ENCODE results near the gene SEZ6L2.
"Not testable (repeated sequence)": the region's sequence is repeated elsewhere in the genome, so short reads cannot be mapped to it uniquely, and the experiment has no call there.

SEZ6L2 gene

DNA sequence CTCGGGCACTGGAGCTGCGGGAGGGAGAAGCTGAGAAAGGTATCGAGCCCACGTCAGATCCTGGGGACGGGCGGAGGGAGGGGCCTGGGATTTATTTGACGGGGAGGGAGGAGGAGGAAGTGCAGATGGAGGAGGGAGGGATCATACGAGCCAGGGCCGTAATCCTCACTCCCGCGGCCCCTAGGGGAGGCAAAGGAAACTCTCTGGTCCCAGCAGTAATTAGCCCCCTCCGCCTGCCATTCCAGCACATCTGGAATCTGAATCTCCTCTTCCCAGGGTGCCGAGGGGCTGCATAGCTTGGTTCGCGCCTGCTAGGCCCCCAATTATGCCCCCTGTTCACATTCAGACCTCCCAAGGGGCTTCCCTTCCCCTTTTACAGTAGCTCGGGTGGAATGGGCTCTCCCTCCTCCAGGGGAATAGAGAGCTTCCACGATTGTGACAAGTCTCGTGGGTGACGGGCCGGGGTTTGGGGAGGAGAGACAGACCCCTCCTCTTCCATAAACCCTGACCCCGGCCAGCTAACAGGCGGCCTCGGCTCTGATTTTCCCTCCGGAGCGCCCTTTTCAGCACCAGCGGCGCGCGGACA is at the start of gene SEZ6L2:
Gene SEZ6L2, minus strand, starts transcription at position 35 of the 586 bp plus-strand sequence. CDS start 531 bp downstream, outside the sequence.
- DNase-seq = peak in 50 of 56 donors; percentile 28 to 88 (median 71)

DNA sequence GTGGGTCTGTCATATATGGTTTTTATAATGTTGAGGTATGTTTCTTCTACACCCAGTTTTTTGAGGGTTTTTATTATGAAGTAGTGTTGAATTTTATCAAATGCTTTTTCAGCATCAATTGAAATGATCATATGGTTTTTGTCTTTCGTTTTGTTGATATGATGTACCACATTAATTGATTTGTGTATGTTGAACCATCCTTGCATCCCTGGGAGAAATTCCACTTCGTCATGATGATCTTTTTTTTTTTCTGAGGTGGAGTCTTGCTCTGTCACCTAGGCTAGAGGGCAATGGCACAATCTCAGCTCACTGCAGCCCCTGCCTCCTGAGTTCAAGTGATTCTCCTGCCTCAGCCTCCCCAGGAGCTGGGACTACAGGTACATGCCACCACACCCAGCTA is 48.5 kb upstream of the SEZ6L2 start:
- no peak for DNase-seq

DNA sequence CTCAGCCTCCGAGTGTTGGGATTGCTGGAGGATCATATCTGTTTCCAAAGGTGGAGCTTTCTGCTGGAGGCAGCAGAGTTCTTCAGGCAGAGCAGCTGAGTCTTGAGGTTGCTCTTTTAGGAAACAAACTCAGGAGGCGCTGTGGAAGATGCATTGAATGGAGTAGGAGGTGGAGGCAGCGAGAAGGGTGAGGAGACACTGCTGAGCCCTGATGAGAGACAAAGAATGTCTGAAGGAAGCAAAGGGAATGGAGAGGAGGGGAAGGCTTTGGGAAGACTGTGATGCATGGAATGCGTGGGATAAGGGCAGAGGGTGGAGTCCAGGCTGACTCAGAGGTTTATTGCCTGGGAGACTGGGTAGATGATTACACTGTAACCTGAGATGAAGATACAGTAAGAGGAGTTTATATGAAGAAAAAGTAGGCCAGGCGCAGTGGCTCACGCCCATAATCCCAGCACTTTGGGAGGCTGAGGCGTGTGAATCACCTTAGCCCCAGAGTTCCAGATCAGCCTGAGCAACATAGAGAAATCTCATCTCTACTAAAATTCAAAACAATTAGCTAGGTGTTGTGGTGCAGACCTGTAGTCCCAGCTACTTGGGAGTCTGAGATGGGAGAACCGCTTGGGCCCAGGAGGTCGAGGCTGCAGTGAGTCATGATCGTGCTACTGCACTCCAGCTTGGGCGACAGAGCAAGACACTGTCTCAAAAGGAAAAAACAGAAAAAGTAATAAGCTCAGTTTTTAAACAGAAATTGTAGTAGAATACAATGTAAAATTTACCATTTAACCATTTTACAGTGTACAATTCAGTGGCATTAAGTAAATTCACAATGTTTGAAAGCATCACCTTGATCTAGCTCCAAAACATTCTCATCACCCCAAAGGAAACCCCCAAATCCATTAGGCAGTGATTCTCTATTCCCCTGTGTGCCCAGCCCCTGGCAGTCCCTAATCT is 44.8 kb upstream of the SEZ6L2 start:
- DNase-seq = peak in 33 of 56 donors; percentile 10 to 84 (median 39)

DNA sequence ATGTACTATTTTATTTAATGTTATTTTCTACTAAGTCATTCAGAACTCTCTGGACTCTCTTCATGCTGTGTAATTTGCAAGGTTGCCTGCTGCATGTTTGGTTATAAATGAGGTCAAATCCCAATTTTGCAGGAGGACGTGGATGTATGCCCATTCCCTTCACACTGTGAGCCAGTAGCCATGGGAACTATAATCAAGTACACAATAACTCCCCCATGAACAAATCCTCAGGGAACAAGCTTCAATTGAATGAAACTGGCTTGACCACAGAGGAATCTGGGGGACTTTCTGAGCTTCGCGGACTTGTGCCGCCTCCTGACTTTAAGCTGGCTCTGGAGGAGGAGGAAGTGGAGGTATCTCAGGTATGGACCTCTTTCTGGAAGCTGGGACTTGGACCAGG is 41.3 kb upstream of the SEZ6L2 start:
- DNase-seq = peak in 4 of 56 donors; percentile 0 to 18 (median 5)

DNA sequence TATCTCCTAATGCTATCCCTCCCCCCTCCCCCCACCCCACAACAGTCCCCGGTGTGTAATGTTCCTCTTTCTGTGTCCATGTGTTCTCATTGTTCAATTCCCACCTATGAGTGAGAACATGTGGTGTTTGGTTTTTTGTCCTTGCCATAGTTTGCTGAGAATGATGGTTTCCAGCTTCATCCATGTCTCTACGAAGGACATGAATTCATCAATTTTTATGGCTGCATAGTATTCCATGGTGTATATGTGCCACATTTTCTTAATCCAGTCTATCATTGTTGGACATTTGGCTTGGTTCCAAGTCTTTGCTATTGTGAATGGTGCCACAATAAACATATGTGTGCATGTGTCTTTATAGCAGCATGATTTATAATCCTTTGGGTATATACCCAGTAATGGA is 32.4 kb upstream of the SEZ6L2 start:
- DNase-seq = not testable (repeated sequence)

DNA sequence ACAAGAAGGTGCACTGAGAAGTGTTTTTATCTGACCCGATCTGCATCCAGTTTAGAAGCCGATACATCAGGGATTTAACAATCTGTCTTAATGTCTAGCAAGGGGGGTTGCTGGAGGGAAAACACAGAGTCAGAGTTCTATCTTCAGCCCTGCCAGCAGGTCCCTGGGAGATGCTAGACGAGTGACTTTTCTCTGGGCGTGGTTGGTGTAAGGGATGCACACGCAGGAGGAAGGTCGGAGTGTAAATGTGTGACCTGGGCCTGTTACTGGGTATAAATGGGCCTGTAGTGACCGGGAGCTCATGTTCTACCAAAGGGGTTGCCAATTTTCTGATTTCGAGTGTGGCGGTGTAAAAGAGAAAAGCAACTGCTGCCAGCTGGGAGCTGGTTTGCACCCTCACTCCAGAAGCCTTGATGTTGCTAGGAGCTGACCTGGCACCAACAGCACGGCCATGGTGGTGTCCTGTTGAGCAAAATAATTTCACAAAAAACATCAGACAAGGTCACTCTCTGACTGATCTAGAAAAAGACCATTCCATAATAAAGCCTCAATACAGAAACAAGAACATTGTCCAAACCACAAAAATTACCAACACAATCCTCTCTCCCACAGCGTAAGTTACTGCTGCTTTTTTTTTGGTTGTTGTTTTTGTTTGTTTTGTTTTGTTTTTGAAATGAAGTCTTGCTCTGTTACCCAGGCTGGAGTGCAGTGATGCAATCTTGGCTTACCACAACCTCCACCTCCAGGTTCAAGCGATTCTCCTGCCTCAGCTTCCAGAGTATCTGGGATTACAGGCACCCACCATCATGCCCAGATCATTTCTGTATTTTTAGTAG is 27.9 kb upstream of the SEZ6L2 start:
- peak in 25 of 56 donors; percentile 3 to 71 (median 34) for DNase-seq

DNA sequence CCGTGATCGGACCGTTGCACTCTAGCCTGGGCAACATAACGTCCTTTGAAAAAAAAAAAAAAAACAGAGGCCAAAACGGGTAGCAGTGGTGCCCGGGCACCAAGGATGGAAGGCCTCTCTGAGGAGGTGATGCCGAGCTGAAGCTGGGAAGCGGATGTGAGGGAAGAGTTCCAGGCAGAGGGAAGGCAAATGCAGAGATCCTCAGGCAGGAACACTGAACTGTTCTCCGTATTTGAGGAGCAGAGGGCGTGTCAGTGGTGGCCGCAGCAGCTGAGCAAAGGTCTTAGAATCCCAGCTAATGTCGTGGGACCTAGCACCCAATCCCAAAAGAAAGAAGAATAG is 27.3 kb upstream of the SEZ6L2 start:
- peak in 20 of 56 donors; percentile 23 to 68 (median 50) for DNase-seq

DNA sequence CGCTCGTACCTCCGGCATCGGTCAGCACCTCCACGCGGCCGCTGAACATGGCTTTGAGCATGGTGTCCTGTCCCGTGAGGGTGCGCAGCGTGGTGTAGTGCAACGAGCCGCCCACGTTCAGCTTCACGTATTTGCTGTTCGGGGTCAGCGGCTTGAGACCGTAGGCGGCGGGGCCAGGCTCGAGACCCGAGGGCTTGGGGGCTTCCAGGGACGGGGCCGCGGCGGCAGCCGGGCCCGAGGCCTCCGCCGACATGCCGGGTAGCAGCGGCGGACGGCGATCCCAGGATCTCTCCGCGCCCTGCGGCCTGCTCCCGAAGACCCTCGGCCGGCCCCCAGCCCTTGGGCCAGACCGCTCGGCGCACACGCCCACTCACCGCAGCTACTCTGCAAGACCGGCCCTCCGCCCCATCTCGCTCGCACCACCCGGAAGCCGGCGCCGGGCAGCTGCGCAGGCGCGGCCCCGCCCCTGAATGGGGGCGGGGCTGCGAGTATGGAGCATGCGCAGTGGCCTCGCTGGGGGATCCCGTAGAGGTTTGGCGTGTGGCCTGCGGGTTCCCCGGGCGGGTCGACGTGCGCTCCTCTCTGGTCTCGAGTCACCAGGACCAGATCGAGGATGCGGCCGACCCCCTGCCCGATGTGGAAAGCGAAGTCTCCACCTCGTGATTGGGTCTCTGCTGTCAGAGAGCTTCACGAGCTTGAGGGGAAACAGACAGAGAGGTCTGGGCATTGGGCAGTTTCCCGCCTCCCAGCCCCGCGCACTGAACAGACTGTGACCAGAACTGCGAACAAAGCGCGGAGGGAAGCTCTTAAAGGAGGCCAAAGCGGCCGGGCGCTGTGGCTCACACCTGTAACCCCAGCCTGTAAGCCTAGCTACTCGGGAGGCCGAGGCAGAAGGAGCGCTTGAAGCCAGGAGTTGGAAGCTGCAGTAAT is 26.7 kb upstream of the SEZ6L2 start, which contains the start of gene KCTD13:
Gene KCTD13, minus strand, starts transcription at position 446 of the 930 bp plus-strand sequence. Its CDS starts 193 bp downstream, at position 253.
- peak in 54 of 56 donors; percentile 43 to 94 (median 84) for DNase-seq

DNA sequence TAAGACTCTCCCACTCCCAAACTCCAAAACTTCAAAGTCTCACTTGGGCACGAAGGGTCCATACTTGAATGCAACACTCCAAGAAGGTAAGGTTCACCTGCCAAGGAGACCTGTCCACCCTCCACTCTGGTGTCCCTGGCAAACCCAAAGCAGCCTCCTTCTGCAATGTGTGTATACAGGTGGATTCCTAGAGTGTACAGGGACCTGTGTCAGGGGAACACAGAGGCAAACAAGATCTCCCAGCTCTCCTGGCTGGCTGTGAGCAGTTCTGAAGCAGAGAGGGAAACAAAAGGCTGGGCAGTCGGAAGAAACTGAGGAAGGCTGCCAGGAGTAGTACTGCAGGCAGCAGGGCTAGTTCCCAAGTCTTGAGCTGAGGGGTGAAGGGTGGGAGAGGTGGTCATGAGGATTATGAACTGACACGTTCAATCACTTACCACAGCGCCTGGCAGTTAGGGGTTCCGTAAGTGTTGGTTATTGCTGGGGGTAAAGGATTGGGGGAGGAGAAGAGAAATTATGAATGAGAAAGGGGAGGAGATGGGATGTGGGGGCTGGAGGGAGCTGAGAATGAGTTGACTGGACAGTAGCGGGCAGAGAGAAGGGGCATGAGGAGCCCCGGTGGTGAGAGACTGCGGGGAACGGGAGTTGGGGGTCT is 25.9 kb upstream of the SEZ6L2 start:
- DNase-seq = peak in 10 of 56 donors; percentile 4 to 46 (median 26)

DNA sequence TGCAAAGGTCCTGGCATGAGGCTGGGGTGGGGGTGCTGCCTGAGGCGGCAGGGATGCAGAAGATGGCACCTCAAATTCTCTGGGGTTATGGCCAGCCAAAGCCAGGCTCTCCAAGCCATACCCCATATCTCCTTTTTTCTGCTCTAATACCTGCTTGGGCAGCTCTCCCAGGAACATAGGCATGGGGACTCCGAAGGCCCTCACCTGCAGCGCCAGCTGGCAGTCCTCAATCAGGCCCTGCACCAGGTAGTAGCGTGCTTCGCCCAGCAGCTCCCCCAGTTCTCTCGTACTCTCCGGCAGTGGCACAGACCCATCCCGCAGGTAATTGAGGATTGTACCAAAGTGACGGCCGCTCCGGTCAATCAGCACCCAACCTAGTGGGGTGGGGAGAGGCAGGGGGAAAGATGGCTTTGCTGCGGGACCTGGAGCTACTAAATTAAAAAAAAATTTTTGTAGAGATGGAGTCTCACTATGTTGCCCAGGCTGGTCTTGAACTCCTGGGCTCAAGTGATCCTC is 23.7 kb upstream of the SEZ6L2 start:
- DNase-seq = no peak

DNA sequence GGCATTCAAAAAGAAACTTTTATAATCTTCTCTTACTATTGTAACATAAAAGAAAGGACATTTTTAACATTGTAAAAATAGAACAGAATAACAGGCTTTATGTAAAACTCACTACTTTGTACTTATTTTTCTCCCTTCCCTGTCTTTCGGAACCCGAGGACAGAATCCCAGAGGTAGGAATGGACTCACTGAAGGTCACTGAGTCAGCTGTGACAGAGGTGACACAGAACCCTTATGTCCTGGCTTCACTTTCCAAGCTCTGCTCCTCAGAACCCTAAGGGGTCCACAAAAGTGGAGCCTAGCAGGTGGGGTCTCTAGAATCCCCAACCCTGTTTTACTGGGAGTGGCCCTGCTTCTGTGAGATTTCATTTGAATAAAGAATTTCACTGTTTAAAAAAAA is 23.0 kb upstream of the SEZ6L2 start:
- no peak for DNase-seq

DNA sequence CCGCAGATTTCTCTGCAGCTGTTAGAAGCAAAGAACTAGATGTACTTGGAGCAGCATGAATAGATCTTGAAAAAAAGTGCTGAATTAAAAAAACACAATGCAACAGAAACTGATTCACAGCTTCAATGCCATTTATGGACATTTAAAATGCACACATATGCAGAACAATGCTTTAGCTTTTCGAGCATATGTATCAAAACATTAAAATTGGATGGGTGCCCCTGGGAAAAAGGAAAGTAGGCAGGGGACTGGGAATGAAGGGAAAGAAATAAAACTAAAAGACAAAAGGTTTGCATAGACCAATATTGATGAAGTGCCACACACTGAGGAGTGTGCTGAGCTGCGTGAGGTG is 21.7 kb upstream of the SEZ6L2 start:
- DNase-seq = no peak

DNA sequence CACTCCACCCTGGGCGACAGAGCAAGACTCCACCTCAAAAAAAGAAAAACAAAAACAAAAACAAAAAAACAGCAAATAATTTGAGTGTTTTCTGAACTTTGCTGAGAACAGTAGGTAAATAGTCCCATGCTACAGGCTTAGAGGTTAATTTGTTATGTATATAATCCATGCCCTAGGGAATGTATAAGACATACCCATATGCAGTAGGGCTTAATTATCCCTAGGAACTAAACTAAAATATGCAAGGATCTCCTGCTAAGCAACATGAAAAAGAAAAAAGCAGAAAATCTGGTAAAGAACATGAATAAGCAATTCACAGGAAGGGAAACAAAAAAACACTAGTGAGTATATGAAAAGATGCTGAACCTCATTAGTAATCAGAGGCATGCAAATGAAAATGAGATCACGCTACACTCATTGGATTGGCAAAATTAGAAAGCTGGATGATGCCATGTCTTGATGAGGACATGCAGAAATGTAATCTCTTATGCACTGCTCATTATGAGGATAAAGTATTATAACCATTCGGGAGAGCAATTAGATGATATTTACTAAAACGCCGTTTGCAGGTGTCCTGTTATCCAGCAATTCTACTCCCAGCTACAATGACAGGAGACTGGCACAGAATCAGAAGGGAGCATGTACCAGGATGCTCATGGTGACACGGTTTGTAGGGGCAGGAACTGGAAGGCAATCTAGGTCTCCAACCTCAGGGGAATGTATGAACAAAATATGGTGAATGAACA is 21.1 kb upstream of the SEZ6L2 start:
- DNase-seq = peak in 10 of 56 donors; percentile 10 to 35 (median 14)

DNA sequence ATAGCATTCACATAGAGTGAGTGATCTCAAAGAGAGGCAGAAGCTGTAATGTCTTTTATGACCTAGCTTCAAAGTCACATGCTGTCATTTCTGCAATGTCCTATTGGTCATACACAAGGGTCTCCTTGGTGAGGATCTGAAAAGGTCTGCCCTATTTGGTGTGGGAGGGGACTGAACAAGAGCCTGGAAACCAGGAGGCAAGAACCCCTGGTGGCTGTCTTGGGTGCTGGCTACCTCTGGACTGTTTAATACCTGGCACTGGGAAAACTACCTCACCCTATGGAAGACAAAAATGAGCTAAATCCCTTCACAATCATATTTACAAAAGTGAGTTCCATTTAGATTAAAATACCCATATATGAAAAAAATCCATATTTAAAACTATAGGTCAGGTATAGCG is 17.6 kb upstream of the SEZ6L2 start:
- no peak for DNase-seq

DNA sequence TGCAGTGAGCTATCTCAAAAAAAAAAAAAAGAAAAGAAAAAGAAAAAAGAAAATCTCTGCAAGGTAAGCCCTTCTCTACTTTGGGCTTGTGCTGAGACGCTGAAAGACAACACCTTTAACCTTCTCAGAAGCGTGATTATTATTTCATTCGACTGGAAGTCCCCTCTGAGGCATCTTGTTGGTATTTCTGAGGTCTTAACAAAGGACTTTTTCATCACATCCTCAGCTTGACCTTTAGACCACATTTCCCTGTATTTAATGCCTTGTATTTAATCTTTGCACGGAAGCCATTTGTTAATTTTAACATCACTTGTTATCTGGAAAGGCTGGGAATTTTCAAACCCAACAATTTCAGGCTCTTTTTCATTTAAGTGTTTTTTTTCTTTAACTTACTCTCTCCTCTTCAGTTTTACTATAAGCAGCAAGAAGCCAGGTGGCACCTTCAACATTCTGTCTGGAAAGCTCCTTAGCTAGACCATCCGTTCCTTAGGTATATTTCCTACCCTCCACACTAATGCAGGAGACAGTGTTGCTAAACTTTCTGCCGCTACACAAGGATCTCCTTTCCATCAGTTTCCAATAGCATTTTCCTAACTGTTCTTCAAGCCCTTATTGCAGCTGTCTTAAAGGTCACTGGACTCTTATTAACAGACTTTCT is 16.4 kb upstream of the SEZ6L2 start:
- DNase-seq = no peak

DNA sequence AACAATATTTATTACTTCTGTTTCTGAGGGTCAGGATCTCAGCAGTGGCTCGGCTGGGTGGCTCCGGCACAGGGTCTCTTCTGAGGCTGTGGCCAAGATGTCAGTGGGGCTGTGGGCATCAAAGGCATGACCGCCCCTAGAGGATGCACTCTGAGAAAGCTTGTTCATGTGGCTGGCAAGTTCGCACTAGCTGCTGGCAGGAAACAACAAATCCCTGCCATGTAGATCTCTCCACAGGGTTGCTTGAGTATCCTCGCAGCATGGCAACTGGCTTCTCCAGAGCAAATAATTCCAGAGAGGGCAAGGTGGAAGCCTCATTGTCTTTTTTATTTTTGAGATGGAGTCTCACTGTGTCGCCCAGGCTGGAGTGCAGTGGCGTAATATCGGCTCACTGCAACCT is 14.2 kb upstream of the SEZ6L2 start:
- DNase-seq = no peak

DNA sequence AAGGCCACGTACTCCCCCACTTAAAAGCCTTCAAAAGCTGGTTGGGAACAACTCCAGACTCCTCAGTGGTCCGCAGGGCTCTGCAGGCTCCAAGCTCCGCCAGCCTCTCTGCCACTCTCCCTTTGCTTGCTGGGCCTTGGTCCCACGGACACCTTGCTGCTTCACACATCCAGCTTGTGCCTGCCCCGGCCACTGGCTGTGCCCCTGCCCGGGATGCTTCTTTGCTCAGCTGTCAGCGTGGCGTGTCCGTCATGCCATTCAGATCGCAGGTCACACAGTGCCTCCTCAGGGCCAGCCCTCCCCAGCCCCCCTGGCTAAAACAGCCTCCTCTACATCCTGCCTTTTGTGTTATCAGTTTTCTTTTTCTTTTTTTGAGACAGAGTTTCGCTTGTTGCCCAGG is 12.7 kb upstream of the SEZ6L2 start:
- no peak for DNase-seq

DNA sequence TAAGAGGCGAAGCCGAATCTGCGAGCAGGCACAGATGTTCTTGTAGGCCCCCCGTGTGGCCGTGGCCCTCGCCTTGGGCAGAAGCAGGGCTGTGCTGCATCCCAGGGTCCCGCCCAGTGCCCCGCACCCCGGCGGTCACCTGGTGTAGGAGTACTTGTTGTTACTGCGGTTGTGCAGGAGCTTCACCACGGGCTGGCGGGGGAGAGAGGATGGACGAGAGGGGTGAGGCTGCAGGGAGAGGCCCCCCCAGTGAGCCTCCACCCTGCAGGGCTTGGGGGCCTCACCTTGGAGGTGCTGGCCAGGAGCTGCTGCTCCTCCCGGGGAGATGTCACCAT is 12.3 kb upstream of the SEZ6L2 start:
- DNase-seq = no peak
